ENCODE results near the gene CERCAM. TPM values are rescaled to one million over a fixed set of nuclear protein-coding genes. Genes with fewer than 3 reads are reported as not detected.

The CERCAM gene
- total RNA-seq = 77.3 and 148 TPM in 2 replicates

GRCh38 chr9:128420651-128421481 is at the start of gene CERCAM:
Gene CERCAM (plus strand): TSS chr9:128420857. CDS start chr9:128420878, 21 bp downstream.

GRCh38 chr9:128455849-128456612 is 35.4 kb downstream of the CERCAM start, which contains the start of gene ODF2:
Gene ODF2 (plus strand): TSS chr9:128456006. CDS start chr9:128456092, 86 bp downstream.

Other genes starting within 250 kb of the CERCAM start
- 47.1 and 63.0 TPM in 2 replicates for gene CIZ1, start 229.3 kb upstream of the CERCAM start, total RNA-seq
- 17.1 and 47.0 TPM in 2 replicates for gene DNM1, start 217.5 kb upstream of the CERCAM start, total RNA-seq
- gene GOLGA2, start 144.8 kb upstream of the CERCAM start, total RNA-seq = 98.6 and 125 TPM in 2 replicates
- 17.6 and 25.6 TPM in 2 replicates for gene SWI5, start 144.6 kb upstream of the CERCAM start, total RNA-seq
- gene TRUB2, start 98.4 kb upstream of the CERCAM start, total RNA-seq = 22.1 and 28.3 TPM in 2 replicates
- gene COQ4, start 98.0 kb upstream of the CERCAM start, total RNA-seq = 43.1 and 57.8 TPM in 2 replicates
- 20.8 and 47.0 TPM in 2 replicates for gene SLC27A4, start 80.3 kb upstream of the CERCAM start, total RNA-seq
- 35.5 and 41.4 TPM in 2 replicates for gene URM1, start 49.5 kb upstream of the CERCAM start, total RNA-seq
- gene ODF2, start 35.1 kb downstream of the CERCAM start, total RNA-seq = 25.2 and 51.0 TPM in 2 replicates
- gene GLE1, start 83.9 kb downstream of the CERCAM start, total RNA-seq = 21.0 and 38.7 TPM in 2 replicates
- 290 and 407 TPM in 2 replicates for gene SPTAN1, start 131.7 kb downstream of the CERCAM start, total RNA-seq
- gene DYNC2I2, start 236.0 kb downstream of the CERCAM start, total RNA-seq = 39.4 and 95.5 TPM in 2 replicates